Measurements from ENCODE around the gene IGFLR1.
"Not testable (repeated sequence)": the region's sequence is repeated elsewhere in the genome, so short reads cannot be mapped to it uniquely, and the experiment has no call there.

IGFLR1 gene

GRCh38 chr19:35710784-35711723 lies 31.2 kb downstream of the IGFLR1 start:
- in situ Hi-C loops (cut with MboI; ENCODE audit: low sequenced_read_pairs): no loop called here

DNA sequence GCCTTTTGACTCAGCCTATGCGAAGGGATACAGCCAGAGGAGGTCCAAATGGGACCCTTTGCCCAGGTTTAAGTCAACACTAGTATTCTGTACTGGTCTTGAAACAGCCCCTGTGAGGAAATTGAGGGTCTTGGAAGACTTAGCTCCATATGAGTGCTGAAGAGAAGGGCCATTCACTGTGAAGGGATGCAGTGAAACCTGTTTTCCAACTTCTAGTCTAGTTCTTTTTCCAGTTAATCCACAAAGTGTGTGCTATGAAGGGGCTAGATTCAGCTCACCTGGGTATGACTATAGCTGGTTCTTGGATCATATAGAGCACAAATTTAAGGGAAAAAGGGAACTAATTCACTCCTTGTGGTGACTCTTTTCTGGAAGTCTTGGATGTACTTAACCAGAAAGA lies 33.9 kb downstream of the IGFLR1 start:
- in situ Hi-C loops (cut with MboI; ENCODE audit: low sequenced_read_pairs): no loop called here

GRCh38 chr19:35704218-35704617 lies 38.0 kb downstream of the IGFLR1 start, which contains the start of gene ZBTB32:
ZBTB32 (plus strand) TSS chr19:35704558; CDS start chr19:35714627, 10,069 bp downstream.
- in situ Hi-C loops (cut with MboI; ENCODE audit: low sequenced_read_pairs): no loop called here

- in situ Hi-C loops (cut with MboI; ENCODE audit: low sequenced_read_pairs): no loop called here
These were observed 38.9 kb downstream of the IGFLR1 start for GRCh38 chr19:35703343-35703742.

DNA sequence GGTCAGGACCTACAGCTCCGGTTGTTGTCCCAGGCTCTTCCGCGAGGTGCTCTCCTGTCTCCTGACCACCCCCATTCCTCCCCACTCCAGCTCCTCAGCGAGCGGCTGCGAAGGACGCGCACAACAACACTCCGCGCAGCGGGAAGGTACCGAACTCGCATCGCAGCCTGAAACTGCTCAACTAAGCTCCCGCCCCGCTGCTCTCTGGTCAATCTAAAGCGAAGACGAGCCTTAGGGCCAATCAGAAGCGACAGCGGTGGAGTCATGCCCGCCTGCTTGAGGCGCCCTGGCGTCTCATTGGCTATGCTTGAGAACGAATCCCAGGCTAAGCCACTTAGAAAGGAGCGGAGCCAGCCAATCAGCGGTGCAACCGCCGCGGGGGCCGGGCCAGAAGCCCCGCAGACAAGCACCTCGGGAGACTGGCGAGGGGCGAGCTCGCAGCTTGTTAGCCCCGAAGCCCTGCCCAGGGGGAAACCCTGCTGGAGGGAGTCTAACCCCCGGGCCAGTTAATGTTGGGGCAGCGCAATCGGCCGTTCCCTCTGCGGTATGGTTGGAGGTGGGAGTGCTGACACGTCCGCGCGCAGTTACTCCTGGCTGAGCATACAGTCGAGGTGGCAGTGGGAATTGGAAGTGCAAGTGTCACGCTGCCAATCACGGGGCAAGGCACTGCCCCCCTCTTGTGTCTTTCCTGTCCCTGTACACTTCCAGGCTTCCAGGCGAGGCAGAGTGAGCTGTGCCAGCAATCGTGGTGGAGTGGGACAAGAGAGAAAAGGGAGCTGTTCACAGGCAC lies 39.8 kb downstream of the IGFLR1 start:
- in situ Hi-C loops (cut with MboI; ENCODE audit: low sequenced_read_pairs): no loop called here

DNA sequence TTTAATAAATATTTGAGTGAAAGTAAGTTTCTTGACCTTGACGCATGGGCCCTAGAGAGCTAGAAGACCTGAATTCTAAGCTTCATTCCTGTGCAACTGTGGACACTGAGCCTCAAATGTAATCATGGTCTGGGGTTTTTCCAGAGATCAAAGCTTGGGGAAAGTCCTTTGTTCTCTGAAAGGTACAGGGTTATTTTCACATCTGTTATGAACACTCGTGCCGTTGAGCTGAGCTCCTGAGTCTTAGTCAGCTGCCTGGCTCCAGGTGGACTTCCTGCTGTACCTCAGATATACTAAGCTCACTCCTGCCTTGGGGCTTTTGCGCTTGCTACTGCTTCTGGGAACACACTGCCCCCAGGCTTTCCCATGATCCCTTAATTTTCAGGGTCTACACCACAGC lies 45.4 kb downstream of the IGFLR1 start:
- in situ Hi-C loops (cut with MboI; ENCODE audit: low sequenced_read_pairs): no loop called here

DNA sequence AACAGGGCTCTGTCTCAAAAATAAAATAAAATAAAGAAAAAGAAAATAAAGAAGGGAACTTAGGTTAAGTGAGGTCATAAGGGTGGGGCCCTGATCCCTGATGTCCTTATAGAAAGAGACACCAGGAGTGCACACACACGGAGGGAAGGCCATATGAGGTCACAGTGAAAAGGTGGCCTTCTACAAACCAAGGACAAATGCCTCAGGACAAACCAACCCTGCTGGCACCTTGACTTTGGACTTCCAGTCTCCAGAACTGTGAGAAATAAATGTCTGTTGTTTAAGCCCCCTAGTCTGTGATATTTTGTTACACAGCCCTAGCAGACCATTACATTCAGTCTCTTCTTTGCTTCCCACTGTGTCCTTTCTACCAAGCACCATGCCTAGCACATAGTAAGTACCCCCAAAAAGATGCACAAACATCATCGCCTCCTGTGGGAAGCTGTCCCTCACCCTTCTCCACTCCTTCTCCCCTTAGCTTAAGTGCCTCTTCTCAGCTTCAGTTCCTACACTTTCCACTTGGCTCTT lies 46.3 kb downstream of the IGFLR1 start:
- in situ Hi-C loops (cut with MboI; ENCODE audit: low sequenced_read_pairs): no loop called here

- in situ Hi-C loops (cut with MboI; ENCODE audit: low sequenced_read_pairs): no loop called here
These were observed 48.2 kb downstream of the IGFLR1 start for GRCh38 chr19:35693835-35694599.

GRCh38 chr19:35693422-35693821 lies 48.8 kb downstream of the IGFLR1 start:
- in situ Hi-C loops (cut with MboI; ENCODE audit: low sequenced_read_pairs): no loop called here

DNA sequence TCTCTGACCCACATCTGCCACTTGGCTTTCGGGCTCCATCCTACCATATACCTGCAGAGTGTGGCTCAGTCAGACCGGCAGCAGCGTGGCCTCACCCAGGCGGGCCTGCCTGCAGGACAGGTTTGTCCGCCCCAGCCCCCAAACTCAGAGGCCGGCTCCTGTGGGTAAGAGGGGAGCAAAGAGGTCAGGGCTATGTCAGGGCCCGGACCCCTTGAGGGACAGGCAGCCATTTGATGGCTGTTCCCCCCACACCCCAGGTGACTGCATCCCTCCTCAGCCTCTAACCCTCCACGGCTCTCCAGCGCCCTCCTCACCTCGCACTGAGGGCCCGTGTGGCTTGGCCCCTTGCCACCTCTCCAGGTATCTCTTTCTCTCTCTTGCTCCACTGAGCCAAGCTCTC lies 50.2 kb downstream of the IGFLR1 start:
- in situ Hi-C loops (cut with MboI; ENCODE audit: low sequenced_read_pairs): no loop called here

- in situ Hi-C loops (cut with MboI; ENCODE audit: low sequenced_read_pairs): not testable (repeated sequence)
These were observed 51.1 kb downstream of the IGFLR1 start for GRCh38 chr19:35691106-35691505.

DNA sequence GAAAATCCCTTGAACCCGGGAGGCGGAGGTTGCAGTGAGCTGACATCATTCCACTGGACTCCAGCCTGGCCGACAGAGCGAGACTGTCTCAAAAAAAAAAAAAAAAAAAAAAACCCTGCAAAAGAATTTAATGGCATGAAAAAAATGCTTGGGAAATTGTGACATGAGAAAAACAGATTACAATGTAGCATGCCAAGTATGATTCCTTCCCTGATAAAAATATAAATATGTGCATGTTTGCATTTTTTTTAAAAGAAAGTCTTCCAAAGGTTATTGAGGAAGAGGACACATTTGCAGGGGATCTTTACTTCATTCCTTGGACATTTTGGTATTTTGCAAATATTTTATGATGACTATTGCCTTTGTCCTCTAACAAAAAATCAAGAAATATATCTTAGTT lies 52.4 kb downstream of the IGFLR1 start:
- in situ Hi-C loops (cut with MboI; ENCODE audit: low sequenced_read_pairs): no loop called here

All from hTERT RPE-1 (cell line).